Activated CD8-positive, alpha-beta T cell treated with anti-CD3 and anti-CD28 coated beads for 36 hours (primary cell): ENCODE measurements around the gene KIR3DL2. TPM values are rescaled to one million over a fixed set of nuclear protein-coding genes. Genes with fewer than 3 reads are reported as not detected.
"Not testable (repeated sequence)": the region's sequence is repeated elsewhere in the genome, so short reads cannot be mapped to it uniquely, and the experiment has no call there.

Experiments
- ATAC-seq: fragments of 200-7000 bp; cut with Tn5 transposase; one replicate; pipeline ENCODE4 v1.10.0; 2021; ENCODE audit warnings: mild to moderate bottlenecking, moderate library complexity
- CTCF ChIA-PET: fragments of 350-600 bp; sonication (Branson Sonifier 250); formaldehyde crosslinking; loops from one replicate; lab custom pipeline; 2021; ENCODE audit warnings: antibody characterized with exemption; lab: Charles Lee
- POLR2A ChIA-PET: fragments of 350-600 bp; sonication (Branson Sonifier 250); formaldehyde crosslinking; loops from one replicate; lab custom pipeline; 2021; ENCODE audit warnings: antibody characterized with exemption; lab: Charles Lee
- DNase-seq: peaks from one replicate; pipeline ENCODE4 v3.0.0-alpha.2; 2020
- H3K27ac Mint-ChIP-seq: one replicate; pipeline ENCODE4 v1.8.0; 2021; ENCODE audit warnings: mild to moderate bottlenecking, mixed read lengths
- H3K27me3 Mint-ChIP-seq: one replicate; pipeline ENCODE4 v1.8.0; 2021; ENCODE audit warnings: mixed read lengths
- H3K36me3 Mint-ChIP-seq: one replicate; pipeline ENCODE4 v1.8.0; 2021; ENCODE audit warnings: low read depth, mixed read lengths
- H3K4me1 Mint-ChIP-seq: one replicate; pipeline ENCODE4 v1.8.0; 2021; ENCODE audit warnings: low read depth, mixed read lengths
- H3K4me3 Mint-ChIP-seq: one replicate; pipeline ENCODE4 v1.8.0; 2021; ENCODE audit warnings: mild to moderate bottlenecking, moderate library complexity, mixed read lengths
- H3K9me3 Mint-ChIP-seq: one replicate; pipeline ENCODE4 v1.8.0; 2021; ENCODE audit warnings: mixed read lengths
- intact Hi-C: fragments of 100-400 bp; cut with micrococcal nuclease; formaldehyde crosslinking; loops from one replicate; pipeline ENCODE4 v1.10.0; 2022
- total RNA-seq, 2 experiments: library from RNA; stranded (reverse); gene quantifications; one replicate each; pipeline ENCODE4 v1.2.3, GENCODE V29; 2021
- TF ChIP-seq, protein P1 (sequence below): fragments of 200-600 bp; IDR thresholded peaks from one replicate; pipeline ENCODE4 v1.8.0; 2022; ENCODE audit warnings: antibody characterized with exemption, mild to moderate bottlenecking

The KIR3DL2 gene
- under 1 TPM; 0.14 to 0.27 TPM for total RNA-seq

DNA sequence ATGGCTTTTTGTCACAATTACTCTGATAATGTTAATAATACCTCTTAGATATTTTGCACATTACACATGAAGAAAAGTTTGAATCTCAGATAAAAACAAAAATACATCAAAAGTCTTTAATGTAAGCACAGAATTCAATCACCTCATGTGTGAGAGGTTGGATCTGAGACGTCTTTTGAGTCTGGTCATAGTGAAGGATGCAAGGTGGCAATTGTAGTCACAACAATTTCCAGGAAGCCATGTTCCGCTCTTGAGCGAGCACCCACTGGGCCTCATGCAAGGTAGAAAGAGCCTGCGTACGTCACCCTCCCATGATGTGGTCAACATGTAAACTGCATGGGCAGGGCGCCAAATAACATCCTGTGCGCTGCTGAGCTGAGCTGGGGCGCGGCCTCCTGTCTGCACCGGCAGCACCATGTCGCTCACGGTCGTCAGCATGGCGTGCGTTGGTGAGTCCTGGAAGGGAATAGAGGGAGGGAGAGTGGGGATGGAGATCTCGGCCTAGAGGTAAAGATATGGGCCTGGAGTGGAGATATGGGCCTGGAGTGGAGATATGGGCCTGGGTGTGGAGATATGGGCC is at the start of gene KIR3DL2:
KIR3DL2 (plus strand) TSS at position 383 of the 580 bp plus-strand sequence; CDS start at position 416, 33 bp downstream.
- intact Hi-C loops, H3K36me3 Mint-ChIP-seq, CTCF ChIA-PET, H3K4me1 Mint-ChIP-seq, H3K4me3 Mint-ChIP-seq, DNase-seq, POLR2A ChIA-PET, H3K27ac Mint-ChIP-seq, ATAC-seq, H3K27me3 Mint-ChIP-seq, H3K9me3 Mint-ChIP-seq: not testable (repeated sequence)

- intact Hi-C loops: no loop called here
- CTCF ChIA-PET: no interaction called here
- no peak for ATAC-seq
These were observed 46.8 kb upstream of the KIR3DL2 start, which contains the start of gene KIR2DL4 for GRCh38 chr19:54803410-54803809. TSS of gene KIR2DL4 (plus strand) at chr19:54803610. CDS start at chr19:54803652, 42 bp downstream.

DNA sequence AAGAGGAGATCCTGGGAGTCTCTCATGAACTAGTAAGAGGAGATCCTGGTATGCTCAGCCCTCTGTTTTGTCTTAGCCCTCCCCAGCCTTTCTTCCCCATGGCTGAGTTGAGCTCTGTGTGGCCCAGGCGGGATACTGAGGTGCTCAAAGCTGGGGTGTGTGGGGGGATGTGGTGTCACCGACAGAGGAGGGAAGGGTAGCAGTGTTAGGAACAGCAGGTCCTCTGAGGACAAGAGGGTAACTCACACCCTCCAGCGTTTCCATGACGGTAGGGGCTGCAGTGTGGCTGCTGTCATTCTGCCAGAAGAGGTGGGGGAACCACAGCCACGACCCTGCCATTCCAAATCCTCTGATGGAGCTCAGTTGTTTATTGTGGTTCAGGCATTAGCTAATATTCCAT is 46.1 kb upstream of the KIR3DL2 start:
- ChIA-PET POLR2A (no interaction called here), CTCF (no interaction called here)
- no peaks in the 10 kb centered on the region for H3K4me1 Mint-ChIP-seq
- no peak overlapping the region for H3K4me3 Mint-ChIP-seq
- TF ChIP-seq, protein P1, sequence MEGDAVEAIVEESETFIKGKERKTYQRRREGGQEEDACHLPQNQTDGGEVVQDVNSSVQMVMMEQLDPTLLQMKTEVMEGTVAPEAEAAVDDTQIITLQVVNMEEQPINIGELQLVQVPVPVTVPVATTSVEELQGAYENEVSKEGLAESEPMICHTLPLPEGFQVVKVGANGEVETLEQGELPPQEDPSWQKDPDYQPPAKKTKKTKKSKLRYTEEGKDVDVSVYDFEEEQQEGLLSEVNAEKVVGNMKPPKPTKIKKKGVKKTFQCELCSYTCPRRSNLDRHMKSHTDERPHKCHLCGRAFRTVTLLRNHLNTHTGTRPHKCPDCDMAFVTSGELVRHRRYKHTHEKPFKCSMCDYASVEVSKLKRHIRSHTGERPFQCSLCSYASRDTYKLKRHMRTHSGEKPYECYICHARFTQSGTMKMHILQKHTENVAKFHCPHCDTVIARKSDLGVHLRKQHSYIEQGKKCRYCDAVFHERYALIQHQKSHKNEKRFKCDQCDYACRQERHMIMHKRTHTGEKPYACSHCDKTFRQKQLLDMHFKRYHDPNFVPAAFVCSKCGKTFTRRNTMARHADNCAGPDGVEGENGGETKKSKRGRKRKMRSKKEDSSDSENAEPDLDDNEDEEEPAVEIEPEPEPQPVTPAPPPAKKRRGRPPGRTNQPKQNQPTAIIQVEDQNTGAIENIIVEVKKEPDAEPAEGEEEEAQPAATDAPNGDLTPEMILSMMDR: no peak
- no peaks in the 10 kb centered on the region for H3K9me3 Mint-ChIP-seq
- ATAC-seq: no peak
- intact Hi-C loops: no loop called here
- no peak for DNase-seq
- no peak overlapping the region for H3K27ac Mint-ChIP-seq
- no peaks in the 10 kb centered on the region for H3K36me3 Mint-ChIP-seq
- peaks cover 11% of the 10 kb centered on the region for H3K27me3 Mint-ChIP-seq

More at GRCh38 chr19:54803410-54803809, 46.8 kb upstream of the KIR3DL2 start, which contains the start of gene KIR2DL4:
- H3K9me3 Mint-ChIP-seq: no peaks in the 10 kb centered on the region
- no peak within 1 kb of the TSS for H3K27ac Mint-ChIP-seq
- POLR2A ChIA-PET: no interaction called here
- peak; percentile 4 for DNase-seq
- TF ChIP-seq, protein P1: no peak
- H3K36me3 Mint-ChIP-seq: no peaks in the 10 kb centered on the region
- H3K4me1 Mint-ChIP-seq: no peaks in the 10 kb centered on the region
- H3K4me3 Mint-ChIP-seq: no peak within 1 kb of the TSS
- peaks cover 17% of the 10 kb centered on the region for H3K27me3 Mint-ChIP-seq

DNA sequence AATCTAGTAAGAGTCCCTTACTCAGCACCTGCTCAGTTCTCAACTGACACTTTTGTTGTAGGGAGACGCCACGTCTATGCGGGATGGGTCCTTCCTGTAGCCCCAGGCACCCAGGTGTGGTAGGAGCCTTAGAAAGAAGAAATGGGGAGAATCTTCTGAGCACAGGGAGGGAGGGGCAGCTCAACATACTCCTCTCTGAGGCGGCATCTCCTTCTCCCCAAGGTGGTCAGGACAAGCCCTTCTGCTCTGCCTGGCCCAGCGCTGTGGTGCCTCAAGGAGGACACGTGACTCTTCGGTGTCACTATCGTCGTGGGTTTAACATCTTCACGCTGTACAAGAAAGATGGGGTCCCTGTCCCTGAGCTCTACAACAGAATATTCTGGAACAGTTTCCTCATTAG is 45.7 kb upstream of the KIR3DL2 start:
- Mint-ChIP-seq H3K27ac (no peak overlapping the region), H3K36me3 (no peaks in the 10 kb centered on the region), H3K27me3 (peaks cover 9% of the 10 kb centered on the region), H3K4me1 (no peaks in the 10 kb centered on the region), H3K4me3 (no peak overlapping the region), H3K9me3 (no peaks in the 10 kb centered on the region)
- ChIA-PET CTCF (no interaction called here), POLR2A (no interaction called here)
- intact Hi-C loops: no loop called here
- ATAC-seq (no peak), DNase-seq (no peak)
- TF ChIP-seq, protein P1: no peak

GRCh38 chr19:54805665-54806515 is 44.4 kb upstream of the KIR3DL2 start:
- H3K4me1 Mint-ChIP-seq: no peaks in the 10 kb centered on the region
- H3K9me3 Mint-ChIP-seq: no peaks in the 10 kb centered on the region
- no peak overlapping the region for H3K4me3 Mint-ChIP-seq
- intact Hi-C loops: no loop called here
- ATAC-seq (no peak), DNase-seq (no peak)
- H3K36me3 Mint-ChIP-seq: no peaks in the 10 kb centered on the region
- TF ChIP-seq, protein P1: no peak
- ChIA-PET POLR2A (no interaction called here), CTCF (no interaction called here)
- H3K27ac Mint-ChIP-seq: no peak overlapping the region
- H3K27me3 Mint-ChIP-seq: peaks cover 15% of the 10 kb centered on the region
